ENCODE results near the gene NTRK1.

Gene NTRK1

GRCh38 chr1:156898971-156899664 lies 38.5 kb downstream of the NTRK1 start:
- Histone ChIP-seq H3K4me2 (ENCODE audit: low read length) (no peak overlapping the region), H3K79me2 (no peaks in the 10 kb centered on the region), H3K27ac (no peak overlapping the region), H3K4me3 (ENCODE audit: low read depth, low read length) (no peak overlapping the region), H3K9me3 (ENCODE audit: control insufficient read depth, low read length) (no peaks in the 10 kb centered on the region), H3K27me3 (ENCODE audit: control insufficient read depth, insufficient read depth, low read length) (no peaks in the 10 kb centered on the region), H3K4me1 (peaks cover 2% of the 10 kb centered on the region), H3K9ac (no peak overlapping the region), H3K36me3 (ENCODE audit: control insufficient read depth, insufficient read depth, low read length) (no peaks in the 10 kb centered on the region), H2AFZ (no peak overlapping the region)
- no peak for TF ChIP-seq CTCF (IDR thresholded peaks at IDR 0.05)

- no peaks in the 10 kb centered on the region for H3K79me2 ChIP-seq
- no peak for TF ChIP-seq CTCF (IDR thresholded peaks at IDR 0.05)
- no peak overlapping the region for H2AFZ ChIP-seq
- no peak overlapping the region for H3K4me3 ChIP-seq (ENCODE audit: low read depth, low read length)
- no peaks in the 10 kb centered on the region for H3K27me3 ChIP-seq (ENCODE audit: control insufficient read depth, insufficient read depth, low read length)
- no peak overlapping the region for H3K9ac ChIP-seq
- H3K4me2 ChIP-seq (ENCODE audit: low read length), result no peak overlapping the region
- H3K36me3 ChIP-seq (ENCODE audit: control insufficient read depth, insufficient read depth, low read length), result no peaks in the 10 kb centered on the region
- no peaks in the 10 kb centered on the region for H3K9me3 ChIP-seq (ENCODE audit: control insufficient read depth, low read length)
- H3K4me1 ChIP-seq, result peaks cover 2% of the 10 kb centered on the region
- H3K27ac ChIP-seq, result no peak overlapping the region
Observed at GRCh38 chr1:156899956-156900718, 39.5 kb downstream of the NTRK1 start.

GRCh38 chr1:156900896-156901589 lies 40.4 kb downstream of the NTRK1 start:
- H3K4me3 ChIP-seq (ENCODE audit: low read depth, low read length), result no peak overlapping the region
- H3K27ac ChIP-seq, result no peak overlapping the region
- H3K9me3 ChIP-seq (ENCODE audit: control insufficient read depth, low read length), result no peaks in the 10 kb centered on the region
- peaks cover 2% of the 10 kb centered on the region for H3K4me1 ChIP-seq
- no peak overlapping the region for H3K4me2 ChIP-seq (ENCODE audit: low read length)
- no peak overlapping the region for H2AFZ ChIP-seq
- no peaks in the 10 kb centered on the region for H3K27me3 ChIP-seq (ENCODE audit: control insufficient read depth, insufficient read depth, low read length)
- H3K9ac ChIP-seq, result no peak overlapping the region
- no peaks in the 10 kb centered on the region for H3K36me3 ChIP-seq (ENCODE audit: control insufficient read depth, insufficient read depth, low read length)
- TF ChIP-seq CTCF (IDR thresholded peaks at IDR 0.05), result no peak
- no peaks in the 10 kb centered on the region for H3K79me2 ChIP-seq

DNA sequence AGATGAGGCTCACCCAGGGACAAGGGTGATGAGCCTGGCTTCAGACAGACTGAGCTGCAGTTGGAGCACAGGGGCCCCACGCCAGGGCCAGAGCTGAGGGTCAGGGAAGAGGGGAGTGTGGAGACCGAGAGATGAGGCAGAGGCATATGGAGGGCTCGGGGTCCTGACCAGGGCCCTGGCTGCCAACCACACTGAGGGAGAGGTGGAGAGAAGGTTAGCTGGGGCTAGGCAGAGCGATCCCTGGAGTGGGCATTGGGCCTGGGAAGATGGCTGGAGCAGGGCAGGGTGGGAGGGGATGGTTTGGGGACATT lies 40.9 kb downstream of the NTRK1 start:
- Histone ChIP-seq H3K4me3 (ENCODE audit: low read depth, low read length) (no peak overlapping the region), H3K27ac (no peak overlapping the region), H3K36me3 (ENCODE audit: control insufficient read depth, insufficient read depth, low read length) (no peaks in the 10 kb centered on the region), H2AFZ (no peak overlapping the region), H3K9me3 (ENCODE audit: control insufficient read depth, low read length) (no peaks in the 10 kb centered on the region), H3K4me2 (ENCODE audit: low read length) (no peak overlapping the region), H3K9ac (no peak overlapping the region), H3K79me2 (no peaks in the 10 kb centered on the region), H3K27me3 (ENCODE audit: control insufficient read depth, insufficient read depth, low read length) (no peaks in the 10 kb centered on the region), H3K4me1 (peaks cover 2% of the 10 kb centered on the region)
- TF ChIP-seq CTCF (IDR thresholded peaks at IDR 0.05), result no peak

Measured in parathyroid adenoma (tissue), 2 donors.